HepG2 (cell line): ENCODE results near the gene CAMSAP3. TPM values are rescaled to one million over a fixed set of nuclear protein-coding genes. Genes with fewer than 3 reads are reported as not detected.

Source experiments
- ATAD3A ChIP-seq: sonication (generic); formaldehyde crosslinking; IDR thresholded peaks from 2 replicates; pipeline ENCODE4 v1.4.0; 2020; ENCODE audit warnings: missing genetic modification reagents
- DPF2 ChIP-seq: sonication (generic); formaldehyde crosslinking; IDR thresholded peaks from 2 replicates; pipeline ENCODE4 v1.4.0; 2020; ENCODE audit warnings: mild to moderate bottlenecking, low read depth, missing genetic modification reagents, borderline replicate concordance
- E2F1 ChIP-seq: sonication (generic); formaldehyde crosslinking; IDR thresholded peaks from 2 replicates; pipeline ENCODE4 v1.5.0; 2020; ENCODE audit warnings: missing genetic modification reagents
- FOXP1 ChIP-seq, 2 experiments: fragments of 450-650 bp in 1 of 2; IDR thresholded peaks; 2 replicates each; pipeline ENCODE4 v1.6.1; 2017 to 2018; ENCODE audit warnings: antibody characterized with exemption in 1 of 2
- GPBP1L1 ChIP-seq: sonication (generic); formaldehyde crosslinking; IDR thresholded peaks from 2 replicates; pipeline ENCODE4 v1.5.0; 2020; ENCODE audit warnings: mild to moderate bottlenecking, missing genetic modification reagents
- HNRNPL ChIP-seq: fragments of 200-400 bp; formaldehyde crosslinking; IDR thresholded peaks from 2 replicates; pipeline ENCODE4 v1.6.1; 2017; ENCODE audit warnings: mild to moderate bottlenecking, low read depth, low read length
- MZF1 ChIP-seq: sonication (generic); formaldehyde crosslinking; IDR thresholded peaks from 2 replicates; pipeline ENCODE4 v1.8.1; 2023; ENCODE audit warnings: mild to moderate bottlenecking, missing genetic modification reagents, borderline replicate concordance
- NCOA1 ChIP-seq: sonication (generic); formaldehyde crosslinking; IDR thresholded peaks from 2 replicates; pipeline ENCODE4 v1.9.0; 2021; ENCODE audit warnings: missing genetic modification reagents
- NFE2 ChIP-seq: sonication (generic); formaldehyde crosslinking; IDR thresholded peaks from 2 replicates; pipeline ENCODE4 v1.4.0; 2020; ENCODE audit warnings: missing genetic modification reagents
- PCBP2 ChIP-seq: fragments of 200-400 bp; formaldehyde crosslinking; optimal IDR thresholded peaks from 2 replicates; pipeline ENCODE3; 2018; ENCODE audit warnings: low read length, low read depth; ENCODE audit not compliant: poor library complexity, severe bottlenecking
- RARG ChIP-seq: sonication (generic); formaldehyde crosslinking; IDR thresholded peaks from 2 replicates; pipeline ENCODE4 v1.4.0; 2020; ENCODE audit warnings: low read depth, mild to moderate bottlenecking, missing genetic modification reagents
- SALL1 ChIP-seq: sonication (generic); formaldehyde crosslinking; IDR thresholded peaks from 2 replicates; pipeline ENCODE4 v1.8.0; 2022; ENCODE audit warnings: mild to moderate bottlenecking, missing genetic modification reagents
- THYN1 ChIP-seq: sonication (generic); formaldehyde crosslinking; IDR thresholded peaks from 2 replicates; pipeline ENCODE4 v1.8.1; 2023; ENCODE audit warnings: low read depth, mild to moderate bottlenecking, moderate library complexity, missing genetic modification reagents, borderline replicate concordance
- ZFP36 ChIP-seq: fragments of 150-350 bp; IDR thresholded peaks from 2 replicates; pipeline ENCODE4 v1.6.1; 2018; ENCODE audit warnings: borderline replicate concordance, low read length, low read depth; ENCODE audit not compliant: partially characterized antibody
- ZNF263 ChIP-seq: sonication (generic); formaldehyde crosslinking; IDR thresholded peaks from 2 replicates; pipeline ENCODE4 v1.4.0; 2020; ENCODE audit warnings: missing genetic modification reagents
- polyA plus RNA-seq, 8 experiments: library from polyadenylated mRNA; depleted of rRNA in 3 of 8; stranded (reverse) in 7 of 8; unstranded in 1 of 8; fragments of >200 nt; fragmentation: Illumina TruSeq in 4 of 8; extraction: Trizol in 4 of 8; gene quantifications; 2 replicates each; pipeline versions ENCODE4 v1.2.1 to v1.2.3, GENCODE V29; 2011 to 2016; ENCODE audit warnings: low read depth in 4 of 8, missing spikeins in 1 of 8, mixed read lengths in 1 of 8; ENCODE audit not compliant: insufficient read depth in 1 of 8
- total RNA-seq, 5 experiments: library from RNA; depleted of rRNA; stranded (reverse); fragments of >200 nt; fragmentation: Illumina TruSeq; extraction: Trizol; gene quantifications; 2 replicates each; pipeline ENCODE4 v1.2.3, GENCODE V29; 2016; ENCODE audit warnings: low read depth in 1 of 5
- TF ChIP-seq, protein P1 (sequence below): sonication (generic); formaldehyde crosslinking; IDR thresholded peaks from 2 replicates; pipeline ENCODE4 v1.5.0; 2020; ENCODE audit warnings: mild to moderate bottlenecking, missing genetic modification reagents, borderline replicate concordance
- TF ChIP-seq, protein P2 (sequence below): sonication (generic); IDR thresholded peaks from 2 replicates; pipeline ENCODE4 v1.6.1; 2016; ENCODE audit warnings: low read depth, borderline replicate concordance

The CAMSAP3 gene
- total and polyA plus RNA-seq, 2 of the 13 experiments (the other 11 are each of a cell fraction or from before 2014, with no cell fraction given): 10.8 to 11.8 TPM

DNA sequence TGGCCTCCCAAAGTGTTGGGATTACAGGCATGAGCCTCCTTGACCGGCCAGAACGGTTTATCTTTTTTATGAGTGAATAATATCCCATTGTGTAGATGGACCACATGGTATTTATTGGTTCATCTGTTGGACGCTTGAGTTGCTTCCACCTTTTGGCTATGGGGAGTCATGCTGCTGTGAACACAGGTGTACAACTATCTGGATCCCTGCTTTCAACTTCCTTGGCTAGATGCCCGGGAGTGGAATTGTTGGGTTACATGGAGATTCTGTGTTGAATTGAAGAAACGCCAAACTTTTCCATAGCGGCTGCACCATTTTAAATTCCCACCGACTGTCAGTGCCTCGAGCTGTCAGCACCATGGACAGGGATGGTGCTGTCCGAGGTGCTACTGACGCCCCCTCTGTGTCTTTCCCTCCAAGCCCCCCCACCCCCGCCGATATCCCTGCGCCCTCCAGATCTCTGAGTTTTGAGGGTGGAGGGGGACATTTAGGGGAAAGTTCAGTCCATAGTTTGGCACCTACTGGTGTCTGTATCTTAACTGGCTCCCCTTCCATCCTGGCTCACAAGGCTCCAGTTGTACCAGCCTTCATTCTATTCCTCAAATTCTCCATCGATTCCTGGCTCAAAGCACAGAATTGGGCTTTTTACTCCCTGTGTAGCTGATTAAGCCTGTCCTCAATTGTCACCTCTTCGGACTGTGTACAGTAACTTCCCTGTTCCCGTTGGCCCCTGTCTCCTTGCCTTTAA lies 32.8 kb upstream of the CAMSAP3 start (continued):
- no peak for TF ChIP-seq FOXP1 (IDR thresholded peaks at IDR 0.05)
- TF ChIP-seq FOXP1 (CRISPR knock-in tag; IDR thresholded peaks at IDR 0.05): peak; percentile 70
- peak; percentile 98 for TF ChIP-seq ATAD3A (CRISPR knock-in tag)
- TF ChIP-seq THYN1 (CRISPR knock-in tag): no peak
- peak; percentile 86; the same call in 1 of the 2 replicates for TF ChIP-seq RARG (CRISPR knock-in tag)
- peak; percentile 83; the same call in 1 of the 2 replicates for TF ChIP-seq MZF1 (CRISPR knock-in tag)
- no peak for TF ChIP-seq DPF2 (CRISPR knock-in tag)
- TF ChIP-seq ZFP36: no peak
- TF ChIP-seq GPBP1L1 (CRISPR knock-in tag): no peak
- TF ChIP-seq E2F1 (CRISPR knock-in tag): peak; percentile 71
- TF ChIP-seq, protein P1, sequence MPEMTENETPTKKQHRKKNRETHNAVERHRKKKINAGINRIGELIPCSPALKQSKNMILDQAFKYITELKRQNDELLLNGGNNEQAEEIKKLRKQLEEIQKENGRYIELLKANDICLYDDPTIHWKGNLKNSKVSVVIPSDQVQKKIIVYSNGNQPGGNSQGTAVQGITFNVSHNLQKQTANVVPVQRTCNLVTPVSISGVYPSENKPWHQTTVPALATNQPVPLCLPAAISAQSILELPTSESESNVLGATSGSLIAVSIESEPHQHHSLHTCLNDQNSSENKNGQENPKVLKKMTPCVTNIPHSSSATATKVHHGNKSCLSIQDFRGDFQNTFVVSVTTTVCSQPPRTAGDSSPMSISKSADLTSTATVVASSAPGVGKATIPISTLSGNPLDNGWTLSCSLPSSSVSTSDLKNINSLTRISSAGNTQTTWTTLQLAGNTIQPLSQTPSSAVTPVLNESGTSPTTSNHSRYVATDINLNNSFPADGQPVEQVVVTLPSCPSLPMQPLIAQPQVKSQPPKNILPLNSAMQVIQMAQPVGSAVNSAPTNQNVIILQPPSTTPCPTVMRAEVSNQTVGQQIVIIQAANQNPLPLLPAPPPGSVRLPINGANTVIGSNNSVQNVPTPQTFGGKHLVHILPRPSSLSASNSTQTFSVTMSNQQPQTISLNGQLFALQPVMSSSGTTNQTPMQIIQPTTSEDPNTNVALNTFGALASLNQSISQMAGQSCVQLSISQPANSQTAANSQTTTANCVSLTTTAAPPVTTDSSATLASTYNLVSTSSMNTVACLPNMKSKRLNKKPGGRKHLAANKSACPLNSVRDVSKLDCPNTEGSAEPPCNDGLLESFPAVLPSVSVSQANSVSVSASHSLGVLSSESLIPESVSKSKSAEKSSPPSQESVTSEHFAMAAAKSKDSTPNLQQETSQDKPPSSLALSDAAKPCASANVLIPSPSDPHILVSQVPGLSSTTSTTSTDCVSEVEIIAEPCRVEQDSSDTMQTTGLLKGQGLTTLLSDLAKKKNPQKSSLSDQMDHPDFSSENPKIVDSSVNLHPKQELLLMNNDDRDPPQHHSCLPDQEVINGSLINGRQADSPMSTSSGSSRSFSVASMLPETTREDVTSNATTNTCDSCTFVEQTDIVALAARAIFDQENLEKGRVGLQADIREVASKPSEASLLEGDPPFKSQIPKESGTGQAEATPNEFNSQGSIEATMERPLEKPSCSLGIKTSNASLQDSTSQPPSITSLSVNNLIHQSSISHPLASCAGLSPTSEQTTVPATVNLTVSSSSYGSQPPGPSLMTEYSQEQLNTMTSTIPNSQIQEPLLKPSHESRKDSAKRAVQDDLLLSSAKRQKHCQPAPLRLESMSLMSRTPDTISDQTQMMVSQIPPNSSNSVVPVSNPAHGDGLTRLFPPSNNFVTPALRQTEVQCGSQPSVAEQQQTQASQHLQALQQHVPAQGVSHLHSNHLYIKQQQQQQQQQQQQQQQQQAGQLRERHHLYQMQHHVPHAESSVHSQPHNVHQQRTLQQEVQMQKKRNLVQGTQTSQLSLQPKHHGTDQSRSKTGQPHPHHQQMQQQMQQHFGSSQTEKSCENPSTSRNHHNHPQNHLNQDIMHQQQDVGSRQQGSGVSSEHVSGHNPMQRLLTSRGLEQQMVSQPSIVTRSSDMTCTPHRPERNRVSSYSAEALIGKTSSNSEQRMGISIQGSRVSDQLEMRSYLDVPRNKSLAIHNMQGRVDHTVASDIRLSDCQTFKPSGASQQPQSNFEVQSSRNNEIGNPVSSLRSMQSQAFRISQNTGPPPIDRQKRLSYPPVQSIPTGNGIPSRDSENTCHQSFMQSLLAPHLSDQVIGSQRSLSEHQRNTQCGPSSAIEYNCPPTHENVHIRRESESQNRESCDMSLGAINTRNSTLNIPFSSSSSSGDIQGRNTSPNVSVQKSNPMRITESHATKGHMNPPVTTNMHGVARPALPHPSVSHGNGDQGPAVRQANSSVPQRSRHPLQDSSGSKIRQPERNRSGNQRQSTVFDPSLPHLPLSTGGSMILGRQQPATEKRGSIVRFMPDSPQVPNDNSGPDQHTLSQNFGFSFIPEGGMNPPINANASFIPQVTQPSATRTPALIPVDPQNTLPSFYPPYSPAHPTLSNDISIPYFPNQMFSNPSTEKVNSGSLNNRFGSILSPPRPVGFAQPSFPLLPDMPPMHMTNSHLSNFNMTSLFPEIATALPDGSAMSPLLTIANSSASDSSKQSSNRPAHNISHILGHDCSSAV (CRISPR knock-in tag): no peak
- peak; percentile 98 for TF ChIP-seq SALL1 (CRISPR knock-in tag)
- TF ChIP-seq ZNF263: peak; percentile 88
- no peak for TF ChIP-seq HNRNPL
- peak; percentile 70; the same call in 1 of the 2 replicates for TF ChIP-seq NCOA1 (CRISPR knock-in tag)
- no peak for TF ChIP-seq PCBP2
- TF ChIP-seq, protein P2, sequence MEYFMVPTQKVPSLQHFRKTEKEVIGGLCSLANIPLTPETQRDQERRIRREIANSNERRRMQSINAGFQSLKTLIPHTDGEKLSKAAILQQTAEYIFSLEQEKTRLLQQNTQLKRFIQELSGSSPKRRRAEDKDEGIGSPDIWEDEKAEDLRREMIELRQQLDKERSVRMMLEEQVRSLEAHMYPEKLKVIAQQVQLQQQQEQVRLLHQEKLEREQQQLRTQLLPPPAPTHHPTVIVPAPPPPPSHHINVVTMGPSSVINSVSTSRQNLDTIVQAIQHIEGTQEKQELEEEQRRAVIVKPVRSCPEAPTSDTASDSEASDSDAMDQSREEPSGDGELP: no peak
- peak; percentile 85 for TF ChIP-seq NFE2 (CRISPR knock-in tag)
